HEK293T (cell line): ENCODE data around the gene TACC2.

Experiments used
- CTCF ChIA-PET: fragments of 350-600 bp; formaldehyde crosslinking; extraction: SDS; loops from one replicate; lab custom pipeline; 2021; ENCODE audit warnings: antibody characterized with exemption, inconsistent platforms; lab: Yijun Ruan, JAX
- POLR2A ChIA-PET: fragments of 350-600 bp; formaldehyde crosslinking; extraction: SDS; loops from one replicate; lab custom pipeline; 2020; ENCODE audit warnings: antibody characterized with exemption, inconsistent platforms; lab: Yijun Ruan, JAX
- DNase-seq: peaks from one replicate; pipeline ENCODE4 v3.0.0; 2012; ENCODE audit warnings: mixed read lengths; ENCODE audit errors: extremely low spot score
- ARNT ChIP-seq: fragments of 450-650 bp; IDR thresholded peaks from 2 replicates; pipeline ENCODE4 v1.6.1; 2017; ENCODE audit warnings: mild to moderate bottlenecking
- BHLHE40 ChIP-seq: fragments of 450-650 bp; IDR thresholded peaks from 2 replicates; pipeline ENCODE4 v1.6.1; 2016; ENCODE audit warnings: mild to moderate bottlenecking, moderate library complexity, borderline replicate concordance
- CTBP1 ChIP-seq: fragments of 450-650 bp; IDR thresholded peaks from 2 replicates; pipeline ENCODE4 v1.6.1; 2016; ENCODE audit warnings: borderline replicate concordance
- ELF4 ChIP-seq: fragments of 450-650 bp; IDR thresholded peaks from 2 replicates; pipeline ENCODE4 v1.6.1; 2017; ENCODE audit warnings: antibody characterized with exemption
- FOXA1 ChIP-seq: fragments of 450-650 bp; IDR thresholded peaks from 2 replicates; pipeline ENCODE4 v1.6.1; 2016; ENCODE audit warnings: mild to moderate bottlenecking
- FOXK2 ChIP-seq: fragments of 450-650 bp; IDR thresholded peaks from 2 replicates; pipeline ENCODE4 v1.6.1; 2016; ENCODE audit warnings: mild to moderate bottlenecking
- FOXM1 ChIP-seq: fragments of 450-650 bp; IDR thresholded peaks from 2 replicates; pipeline ENCODE4 v1.6.1; 2017; ENCODE audit warnings: mild to moderate bottlenecking, borderline replicate concordance
- HDGF ChIP-seq: fragments of 450-650 bp; IDR thresholded peaks from 2 replicates; pipeline ENCODE4 v1.6.1; 2017; ENCODE audit warnings: antibody characterized with exemption, borderline replicate concordance
- L3MBTL2 ChIP-seq: fragments of 450-650 bp; conservative IDR thresholded peaks from 2 replicates; pipeline ENCODE4 v1.6.1; 2016; ENCODE audit warnings: mild to moderate bottlenecking
- LEF1 ChIP-seq: fragments of 450-650 bp; IDR thresholded peaks from 2 replicates; pipeline ENCODE4 v1.6.1; 2017; ENCODE audit warnings: mild to moderate bottlenecking, borderline replicate concordance
- NFRKB ChIP-seq: fragments of 450-650 bp; IDR thresholded peaks from 2 replicates; pipeline ENCODE4 v1.6.1; 2016; ENCODE audit warnings: mild to moderate bottlenecking, moderate library complexity
- SP1 ChIP-seq: fragments of 450-650 bp; IDR thresholded peaks from 2 replicates; pipeline ENCODE4 v1.6.1; 2017
- SUZ12 ChIP-seq: fragments of 450-650 bp; IDR thresholded peaks from 2 replicates; pipeline ENCODE4 v1.6.1; 2016; ENCODE audit warnings: mild to moderate bottlenecking
- TARDBP ChIP-seq: fragments of 450-650 bp; IDR thresholded peaks from 2 replicates; pipeline ENCODE4 v1.6.1; 2016
- ZNF384 ChIP-seq: fragments of 450-650 bp; IDR thresholded peaks from 2 replicates; pipeline ENCODE4 v1.6.1; 2016
- TF ChIP-seq, protein P1 (sequence below): fragments of 450-650 bp; IDR thresholded peaks from 2 replicates; pipeline ENCODE4 v1.6.1; 2016

TACC2 gene

DNA sequence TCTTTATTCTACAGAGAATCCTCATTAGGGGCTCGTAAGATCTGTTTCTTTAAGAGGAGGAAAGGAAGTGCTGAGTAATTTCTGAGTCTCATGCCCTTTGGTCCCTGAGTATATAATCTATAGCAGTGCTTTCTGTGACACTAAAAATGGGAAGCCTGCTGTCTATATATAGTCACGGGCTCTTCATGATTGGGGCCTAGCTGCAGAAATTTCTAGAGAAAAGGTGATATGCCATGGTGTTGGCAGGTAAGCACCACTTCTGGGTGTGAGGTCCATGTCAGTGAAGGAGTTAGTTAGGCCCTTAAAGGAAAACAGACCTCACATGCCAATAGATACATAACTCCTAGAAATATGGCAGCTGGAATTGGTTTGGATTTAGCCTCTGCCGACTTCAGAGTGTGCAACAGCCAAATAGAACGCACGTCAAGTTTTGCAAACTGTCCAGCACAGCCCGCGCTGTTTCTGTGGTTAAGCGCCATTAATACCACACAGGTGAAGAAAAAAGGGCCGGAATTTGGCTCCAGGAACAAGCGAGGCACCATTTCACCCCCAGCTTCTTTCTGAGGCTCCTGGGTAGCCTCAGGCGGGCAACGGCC lies 123.2 kb downstream of the TACC2 start:
- POLR2A ChIA-PET, result interaction anchor here (0.9 to 2.3 kb wide), 4 partner anchors 8 to 90 kb away, joined by 3 to 7 read pairs (median 4); no protein-coding TSS in a partner anchor
- no peak for TF ChIP-seq ARNT
- TF ChIP-seq FOXA1, result no peak
- TF ChIP-seq SUZ12, result no peak
- TF ChIP-seq L3MBTL2, result no peak
- no peak for TF ChIP-seq FOXM1
- no peak for TF ChIP-seq FOXK2
- no peak for TF ChIP-seq ELF4
- TF ChIP-seq BHLHE40, result no peak

DNA sequence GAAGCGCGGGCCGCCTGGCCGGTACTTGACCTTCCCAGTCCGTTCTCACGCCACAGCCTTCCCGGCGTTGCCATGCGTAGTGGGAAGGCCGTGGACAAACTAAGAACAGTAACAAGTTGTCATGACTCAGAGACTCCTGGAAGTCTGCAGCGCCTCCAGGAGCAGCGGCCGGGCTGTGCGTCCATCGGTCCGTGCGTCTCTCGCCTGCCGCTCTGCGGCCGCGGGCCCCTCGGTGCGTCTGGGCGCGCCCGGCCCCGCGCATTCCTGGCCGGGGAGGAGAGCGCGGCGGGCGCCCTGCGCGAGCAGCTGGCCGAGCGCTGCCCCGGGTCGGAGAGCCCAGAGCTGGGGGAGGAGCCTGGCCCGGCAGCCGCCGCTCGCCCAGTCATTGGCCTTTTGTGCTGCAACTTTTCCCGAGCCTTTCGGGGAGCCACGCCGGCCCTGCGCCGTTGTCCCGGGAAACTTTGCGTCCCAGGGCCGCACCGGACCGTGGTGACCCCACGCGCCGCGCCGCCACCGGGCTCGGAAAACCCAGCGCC lies 123.7 kb downstream of the TACC2 start:
- POLR2A ChIA-PET, result interaction anchor here (0.9 to 2.3 kb wide), 4 partner anchors 9 to 91 kb away, joined by 3 to 7 read pairs (median 4); no protein-coding TSS in a partner anchor
- peak; percentile 82 for DNase-seq
- CTCF ChIA-PET, result interaction anchor here (0.6 to 1.6 kb wide), 6 partner anchors 13 to 58 kb away, joined by 3 to 7 read pairs (median 4); no protein-coding TSS in a partner anchor
- TF ChIP-seq SP1 (no peak), LEF1 (0 out of 2 replicates have a peak, but pooled peaks have one; percentile 62), FOXM1 (no peak)

More for the DNA sequence above, 123.2 kb downstream of the TACC2 start:
- DNase-seq, result no peak
- CTCF ChIA-PET, result interaction anchor here (1.0 to 1.6 kb wide), 3 partner anchors 14 to 58 kb away, joined by 6 to 7 read pairs (median 6); no protein-coding TSS in a partner anchor

DNA sequence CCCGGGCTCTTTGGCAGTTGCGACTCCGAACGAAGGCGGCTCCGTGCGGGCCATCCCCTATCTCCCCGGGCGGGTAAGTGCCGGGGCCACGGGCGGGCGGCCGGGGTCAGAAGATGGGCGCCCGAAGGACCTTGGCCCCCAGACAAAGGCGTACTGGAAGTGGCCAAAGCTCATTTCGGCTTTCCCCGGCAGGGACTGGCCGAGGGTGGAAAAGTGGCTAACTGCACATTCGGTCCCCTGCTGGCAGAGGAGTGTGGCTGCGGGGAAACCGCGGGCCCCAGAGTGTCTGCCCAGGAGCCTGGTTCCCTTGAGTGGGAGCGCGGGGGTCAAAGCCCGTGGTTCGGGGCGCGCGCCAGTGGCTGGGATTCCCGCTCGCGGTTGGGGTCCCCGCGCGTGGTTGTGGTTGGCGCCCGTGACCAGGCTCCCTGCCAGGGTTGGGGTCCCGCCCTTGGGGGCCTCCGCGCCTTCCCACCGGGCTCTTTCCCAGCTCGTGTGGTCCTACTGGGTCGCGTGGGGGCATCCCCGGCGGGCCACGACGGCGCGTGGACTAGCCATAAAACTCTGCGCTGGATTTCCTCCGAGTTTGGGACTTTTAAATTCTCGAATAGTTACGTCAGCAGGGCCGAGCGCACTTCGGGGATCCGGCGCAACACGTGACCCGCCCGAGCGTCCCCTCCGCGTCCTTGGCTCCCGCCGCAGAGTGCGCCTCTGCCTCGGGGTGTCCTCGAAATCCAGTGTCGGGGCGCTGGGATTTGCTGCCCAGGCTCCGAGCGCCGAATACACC lies 124.4 kb downstream of the TACC2 start:
- DNase-seq, result peak; percentile 87
- TF ChIP-seq L3MBTL2 (peak; percentile 16; the same call in 1 of the 2 replicates), FOXK2 (no peak)
- ChIA-PET CTCF (interaction anchor here (0.6 to 1.6 kb wide), 6 partner anchors 13 to 59 kb away, joined by 3 to 7 read pairs (median 4); no protein-coding TSS in a partner anchor), POLR2A (interaction anchor here (0.6 to 2.3 kb wide), 5 partner anchors 9 to 92 kb away, joined by 3 to 7 read pairs (median 4); no protein-coding TSS in a partner anchor)

DNA sequence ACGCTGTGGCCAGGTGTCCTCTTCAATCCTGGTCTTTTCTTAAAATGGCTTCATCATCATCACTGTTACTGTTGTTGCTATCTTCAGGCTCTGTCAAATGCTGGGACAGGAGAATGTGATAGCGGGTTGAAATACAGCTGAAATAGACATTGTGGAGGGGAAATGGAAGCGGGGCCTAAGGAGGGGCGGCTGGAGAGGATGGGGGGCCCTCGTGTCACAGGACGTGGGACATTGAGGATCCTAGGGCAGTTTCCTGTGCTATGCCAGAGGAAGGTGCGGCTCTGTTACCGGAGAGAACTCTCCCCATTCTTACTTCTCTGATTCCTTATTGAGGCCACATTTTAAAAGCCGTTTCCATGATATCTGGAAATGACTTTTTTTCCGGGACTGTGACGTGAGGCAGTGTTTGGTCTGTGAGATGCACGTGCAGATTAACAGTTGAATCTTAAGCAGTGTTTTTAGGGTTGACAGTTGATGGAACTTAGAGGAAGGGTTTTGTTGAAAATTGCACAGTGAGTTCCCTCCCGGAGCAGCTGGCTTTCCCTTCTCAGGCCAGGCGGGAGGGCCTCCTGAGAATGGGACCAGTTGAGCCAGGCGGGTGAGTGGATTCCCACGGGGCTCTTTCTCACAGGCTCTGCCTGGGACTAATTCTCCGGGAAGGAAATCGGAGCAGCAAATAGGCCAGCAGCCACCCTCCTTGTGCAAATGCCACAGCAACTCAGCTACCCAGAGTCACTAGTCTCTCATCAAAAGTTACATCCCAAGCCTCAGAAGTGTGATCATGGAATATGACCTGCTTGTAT lies 125.2 kb downstream of the TACC2 start:
- no peak for DNase-seq
- CTCF ChIA-PET, result no interaction called here
- POLR2A ChIA-PET, result interaction anchor here (1.6 kb wide), 1 partner anchor 140 kb away, joined by 3 read pairs; no protein-coding TSS in a partner anchor
- TF ChIP-seq L3MBTL2, result no peak
- no peak for TF ChIP-seq FOXK2
- TF ChIP-seq NFRKB, result no peak
- TF ChIP-seq, protein P1, sequence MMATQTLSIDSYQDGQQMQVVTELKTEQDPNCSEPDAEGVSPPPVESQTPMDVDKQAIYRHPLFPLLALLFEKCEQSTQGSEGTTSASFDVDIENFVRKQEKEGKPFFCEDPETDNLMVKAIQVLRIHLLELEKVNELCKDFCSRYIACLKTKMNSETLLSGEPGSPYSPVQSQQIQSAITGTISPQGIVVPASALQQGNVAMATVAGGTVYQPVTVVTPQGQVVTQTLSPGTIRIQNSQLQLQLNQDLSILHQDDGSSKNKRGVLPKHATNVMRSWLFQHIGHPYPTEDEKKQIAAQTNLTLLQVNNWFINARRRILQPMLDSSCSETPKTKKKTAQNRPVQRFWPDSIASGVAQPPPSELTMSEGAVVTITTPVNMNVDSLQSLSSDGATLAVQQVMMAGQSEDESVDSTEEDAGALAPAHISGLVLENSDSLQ, result no peak
- TF ChIP-seq SP1, result no peak
- no peak for TF ChIP-seq ZNF384
- no peak for TF ChIP-seq CTBP1
- no peak for TF ChIP-seq BHLHE40
- TF ChIP-seq ARNT, result no peak
- TF ChIP-seq LEF1, result no peak
- TF ChIP-seq ELF4, result no peak
- no peak for TF ChIP-seq FOXM1

DNA sequence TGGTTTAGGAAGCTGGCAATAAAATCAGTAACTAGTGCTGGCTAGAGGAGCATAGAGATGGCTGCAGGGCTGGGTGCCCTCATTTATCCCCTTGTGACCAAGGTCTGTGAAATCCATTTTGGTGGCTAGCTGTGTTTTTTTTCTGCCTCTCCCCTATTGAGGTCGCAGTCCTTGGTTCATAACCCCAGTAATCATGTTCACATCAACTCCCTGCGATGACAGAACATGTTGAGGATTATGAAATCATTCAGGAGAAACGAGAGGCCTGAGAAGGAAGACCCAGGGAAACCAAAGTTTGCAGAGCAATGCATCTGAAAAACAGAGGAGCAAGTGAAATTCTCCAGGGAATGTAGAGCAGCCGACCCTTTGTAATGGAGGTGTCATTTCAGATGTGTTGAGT lies 126.9 kb downstream of the TACC2 start:
- DNase-seq, result no peak
- ChIA-PET CTCF (no interaction called here), POLR2A (no interaction called here)
- TF ChIP-seq, protein P1, result no peak

DNA sequence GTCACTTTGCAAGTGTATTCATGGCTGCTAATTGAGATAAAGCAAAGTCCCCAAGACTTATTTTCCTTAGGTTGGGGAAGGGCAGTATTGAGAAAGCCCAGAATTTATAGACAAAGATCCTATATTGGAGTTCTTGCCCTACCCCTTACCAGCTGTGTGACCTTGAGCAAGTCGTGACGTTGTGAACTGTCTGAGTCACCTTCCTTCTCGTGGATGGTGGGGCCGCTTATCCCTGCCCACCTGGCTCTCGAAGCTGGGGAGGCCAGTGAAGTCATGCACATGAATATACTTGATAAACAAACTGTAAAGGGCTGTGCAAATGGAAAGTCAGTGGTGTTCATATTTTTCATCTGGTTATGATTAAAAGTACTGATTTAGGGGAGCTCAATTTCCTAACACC lies 127.4 kb downstream of the TACC2 start:
- ChIA-PET CTCF (no interaction called here), POLR2A (interaction anchor here (1.3 kb wide), 1 partner anchor 97 kb away, joined by 3 read pairs; no protein-coding TSS in a partner anchor)
- DNase-seq, result no peak
- no peak for TF ChIP-seq FOXK2
- no peak for TF ChIP-seq L3MBTL2
- TF ChIP-seq NFRKB, result no peak
- TF ChIP-seq LEF1, result no peak
- TF ChIP-seq, protein P1, result no peak
- no peak for TF ChIP-seq FOXA1
- no peak for TF ChIP-seq SP1
- no peak for TF ChIP-seq HDGF
- TF ChIP-seq ARNT, result no peak
- no peak for TF ChIP-seq SUZ12
- TF ChIP-seq TARDBP, result no peak
- TF ChIP-seq CTBP1, result no peak
- no peak for TF ChIP-seq FOXM1
- no peak for TF ChIP-seq ZNF384
- no peak for TF ChIP-seq BHLHE40
- no peak for TF ChIP-seq ELF4
